Measurements from ENCODE around the gene PLAA. TPM values are rescaled to one million over a fixed set of nuclear protein-coding genes. Genes with fewer than 3 reads are reported as not detected.

The PLAA gene
- polyA plus RNA-seq, 1 donor from 2014 or later, result 27.4 TPM

DNA sequence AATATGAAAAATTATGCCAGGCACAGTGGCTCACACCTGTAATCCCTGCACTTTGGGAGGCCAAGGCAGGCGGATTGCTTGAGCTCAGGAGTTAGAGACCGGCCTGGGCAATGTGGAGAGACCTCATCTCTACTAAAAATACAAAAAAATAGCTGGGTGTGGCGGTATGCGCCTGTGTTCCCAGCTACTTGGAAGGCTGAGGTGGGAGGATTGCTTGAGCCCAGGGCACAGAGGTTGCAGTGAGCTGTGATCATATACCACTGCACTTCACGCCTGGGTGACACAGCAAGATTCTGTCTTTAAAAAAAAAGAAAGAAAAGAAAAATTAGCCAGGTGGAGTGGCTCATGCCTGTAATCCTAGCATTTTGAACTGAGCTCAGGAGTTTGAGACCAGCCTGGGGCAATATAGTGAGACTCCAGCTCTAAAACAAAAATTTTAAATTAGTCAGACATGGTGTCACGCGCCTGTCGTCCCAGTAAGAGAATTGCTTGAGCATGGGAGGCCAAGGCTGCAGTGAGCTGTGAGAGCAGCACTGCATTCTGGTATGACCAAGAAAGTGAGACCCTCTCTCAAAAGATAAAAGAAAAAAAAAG, 18.0 kb downstream of the PLAA start:
- H3K9me3 ChIP-seq (ENCODE audit: low read length), result no peaks in the 10 kb centered on the region
- H4K20me1 ChIP-seq (ENCODE audit: insufficient read depth), result no peaks in the 10 kb centered on the region
- H2AFZ ChIP-seq (ENCODE audit: low read depth, low read length), result no peak overlapping the region
- no peak overlapping the region for H3K27ac ChIP-seq (ENCODE audit: low read length)
- no peak for TF ChIP-seq EP300 (conservative IDR thresholded peaks at IDR 0.05; ENCODE audit: poor library complexity, severe bottlenecking)
- TF ChIP-seq, protein P1, sequence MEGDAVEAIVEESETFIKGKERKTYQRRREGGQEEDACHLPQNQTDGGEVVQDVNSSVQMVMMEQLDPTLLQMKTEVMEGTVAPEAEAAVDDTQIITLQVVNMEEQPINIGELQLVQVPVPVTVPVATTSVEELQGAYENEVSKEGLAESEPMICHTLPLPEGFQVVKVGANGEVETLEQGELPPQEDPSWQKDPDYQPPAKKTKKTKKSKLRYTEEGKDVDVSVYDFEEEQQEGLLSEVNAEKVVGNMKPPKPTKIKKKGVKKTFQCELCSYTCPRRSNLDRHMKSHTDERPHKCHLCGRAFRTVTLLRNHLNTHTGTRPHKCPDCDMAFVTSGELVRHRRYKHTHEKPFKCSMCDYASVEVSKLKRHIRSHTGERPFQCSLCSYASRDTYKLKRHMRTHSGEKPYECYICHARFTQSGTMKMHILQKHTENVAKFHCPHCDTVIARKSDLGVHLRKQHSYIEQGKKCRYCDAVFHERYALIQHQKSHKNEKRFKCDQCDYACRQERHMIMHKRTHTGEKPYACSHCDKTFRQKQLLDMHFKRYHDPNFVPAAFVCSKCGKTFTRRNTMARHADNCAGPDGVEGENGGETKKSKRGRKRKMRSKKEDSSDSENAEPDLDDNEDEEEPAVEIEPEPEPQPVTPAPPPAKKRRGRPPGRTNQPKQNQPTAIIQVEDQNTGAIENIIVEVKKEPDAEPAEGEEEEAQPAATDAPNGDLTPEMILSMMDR (IDR thresholded peaks at IDR 0.05; ENCODE audit: poor library complexity, severe bottlenecking), result no peak
- TF ChIP-seq MXI1 (conservative IDR thresholded peaks at IDR 0.05; ENCODE audit: poor library complexity, severe bottlenecking), result no peak
- TF ChIP-seq RAD21 (conservative IDR thresholded peaks at IDR 0.05), result no peak
- no peak for TF ChIP-seq SMC3 (conservative IDR thresholded peaks at IDR 0.05; ENCODE audit: poor library complexity)
- TF ChIP-seq POLR2AphosphoS5 (IDR thresholded peaks at IDR 0.05), result no peak
- TF ChIP-seq EZH2 (IDR thresholded peaks at IDR 0.05; ENCODE audit: borderline replicate concordance, insufficient read depth, low read length, poor library complexity, severe bottlenecking), result no peak
- TF ChIP-seq, protein P2, sequence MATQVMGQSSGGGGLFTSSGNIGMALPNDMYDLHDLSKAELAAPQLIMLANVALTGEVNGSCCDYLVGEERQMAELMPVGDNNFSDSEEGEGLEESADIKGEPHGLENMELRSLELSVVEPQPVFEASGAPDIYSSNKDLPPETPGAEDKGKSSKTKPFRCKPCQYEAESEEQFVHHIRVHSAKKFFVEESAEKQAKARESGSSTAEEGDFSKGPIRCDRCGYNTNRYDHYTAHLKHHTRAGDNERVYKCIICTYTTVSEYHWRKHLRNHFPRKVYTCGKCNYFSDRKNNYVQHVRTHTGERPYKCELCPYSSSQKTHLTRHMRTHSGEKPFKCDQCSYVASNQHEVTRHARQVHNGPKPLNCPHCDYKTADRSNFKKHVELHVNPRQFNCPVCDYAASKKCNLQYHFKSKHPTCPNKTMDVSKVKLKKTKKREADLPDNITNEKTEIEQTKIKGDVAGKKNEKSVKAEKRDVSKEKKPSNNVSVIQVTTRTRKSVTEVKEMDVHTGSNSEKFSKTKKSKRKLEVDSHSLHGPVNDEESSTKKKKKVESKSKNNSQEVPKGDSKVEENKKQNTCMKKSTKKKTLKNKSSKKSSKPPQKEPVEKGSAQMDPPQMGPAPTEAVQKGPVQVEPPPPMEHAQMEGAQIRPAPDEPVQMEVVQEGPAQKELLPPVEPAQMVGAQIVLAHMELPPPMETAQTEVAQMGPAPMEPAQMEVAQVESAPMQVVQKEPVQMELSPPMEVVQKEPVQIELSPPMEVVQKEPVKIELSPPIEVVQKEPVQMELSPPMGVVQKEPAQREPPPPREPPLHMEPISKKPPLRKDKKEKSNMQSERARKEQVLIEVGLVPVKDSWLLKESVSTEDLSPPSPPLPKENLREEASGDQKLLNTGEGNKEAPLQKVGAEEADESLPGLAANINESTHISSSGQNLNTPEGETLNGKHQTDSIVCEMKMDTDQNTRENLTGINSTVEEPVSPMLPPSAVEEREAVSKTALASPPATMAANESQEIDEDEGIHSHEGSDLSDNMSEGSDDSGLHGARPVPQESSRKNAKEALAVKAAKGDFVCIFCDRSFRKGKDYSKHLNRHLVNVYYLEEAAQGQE (IDR thresholded peaks at IDR 0.05; ENCODE audit: borderline replicate concordance), result no peak
- no peak for TF ChIP-seq TAF1 (IDR thresholded peaks at IDR 0.05; ENCODE audit: low read depth)
- no peaks in the 10 kb centered on the region for H3K27me3 ChIP-seq (ENCODE audit: insufficient read depth, low read depth, low read length)
- no peaks in the 10 kb centered on the region for H3K9me2 ChIP-seq (ENCODE audit: insufficient read depth, low read length)
- H3F3A ChIP-seq (ENCODE audit: insufficient read depth, low read length, poor library complexity, severe bottlenecking), result no peaks in the 10 kb centered on the region
- no peak overlapping the region for H3K4me3 ChIP-seq (ENCODE audit: low read length)
- H3K36me3 ChIP-seq (ENCODE audit: insufficient read depth, low read length), result peaks cover 14% of the 10 kb centered on the region
- peaks cover 2% of the 10 kb centered on the region for H3K79me2 ChIP-seq (replicated peaks; ENCODE audit: insufficient read depth, low read length)
- H3K4me2 ChIP-seq (ENCODE audit: low read length), result no peak overlapping the region
- H3K9ac ChIP-seq (ENCODE audit: low read length), result no peak overlapping the region

DNA sequence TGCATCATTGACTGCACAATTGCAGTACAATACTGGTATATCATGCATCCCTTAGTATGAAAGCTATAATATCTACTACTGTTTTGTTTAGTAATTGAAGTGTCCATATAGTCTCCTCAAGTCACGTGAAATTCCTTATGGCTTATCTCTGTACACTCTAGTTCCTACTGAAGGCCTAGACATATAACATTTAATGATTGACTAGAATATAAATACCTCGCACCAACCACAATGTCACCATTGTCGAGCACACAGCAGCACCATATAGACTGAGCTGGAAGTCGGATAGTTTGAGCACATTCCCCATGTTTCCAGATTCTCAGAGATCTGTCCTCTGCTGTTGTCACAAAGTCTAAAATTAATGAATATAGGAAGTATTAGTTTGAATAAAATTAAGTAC, 21.4 kb downstream of the PLAA start:
- no peaks in the 10 kb centered on the region for H4K20me1 ChIP-seq (ENCODE audit: insufficient read depth)
- H3F3A ChIP-seq (ENCODE audit: insufficient read depth, low read length, poor library complexity, severe bottlenecking), result no peaks in the 10 kb centered on the region
- no peak for TF ChIP-seq RAD21 (conservative IDR thresholded peaks at IDR 0.05)
- no peak for TF ChIP-seq TAF1 (IDR thresholded peaks at IDR 0.05; ENCODE audit: low read depth)
- TF ChIP-seq, protein P2 (IDR thresholded peaks at IDR 0.05; ENCODE audit: borderline replicate concordance), result no peak
- TF ChIP-seq EP300 (conservative IDR thresholded peaks at IDR 0.05; ENCODE audit: poor library complexity, severe bottlenecking), result no peak
- TF ChIP-seq MXI1 (conservative IDR thresholded peaks at IDR 0.05; ENCODE audit: poor library complexity, severe bottlenecking), result no peak
- TF ChIP-seq SMC3 (conservative IDR thresholded peaks at IDR 0.05; ENCODE audit: poor library complexity), result no peak
- TF ChIP-seq POLR2AphosphoS5 (IDR thresholded peaks at IDR 0.05), result no peak
- no peak for TF ChIP-seq EZH2 (IDR thresholded peaks at IDR 0.05; ENCODE audit: borderline replicate concordance, insufficient read depth, low read length, poor library complexity, severe bottlenecking)
- TF ChIP-seq, protein P1 (IDR thresholded peaks at IDR 0.05; ENCODE audit: poor library complexity, severe bottlenecking), result no peak
- H3K4me3 ChIP-seq (ENCODE audit: low read length), result no peak overlapping the region
- no peak overlapping the region for H3K4me2 ChIP-seq (ENCODE audit: low read length)
- no peaks in the 10 kb centered on the region for H3K79me2 ChIP-seq (replicated peaks; ENCODE audit: insufficient read depth, low read length)
- H3K27ac ChIP-seq (ENCODE audit: low read length), result no peak overlapping the region
- H3K9me2 ChIP-seq (ENCODE audit: insufficient read depth, low read length), result no peaks in the 10 kb centered on the region
- no peak overlapping the region for H2AFZ ChIP-seq (ENCODE audit: low read depth, low read length)
- no peaks in the 10 kb centered on the region for H3K27me3 ChIP-seq (ENCODE audit: insufficient read depth, low read depth, low read length)
- H3K9ac ChIP-seq (ENCODE audit: low read length), result no peak overlapping the region
- peaks cover 22% of the 10 kb centered on the region for H3K36me3 ChIP-seq (ENCODE audit: insufficient read depth, low read length)
- H3K9me3 ChIP-seq (ENCODE audit: low read length), result no peaks in the 10 kb centered on the region

Measured in neural cell (in vitro differentiated cells).